IMR-90 (cell line): ENCODE measurements around the gene SAPCD1. TPM values are rescaled to one million over a fixed set of nuclear protein-coding genes. Genes with fewer than 3 reads are reported as not detected.

Source experiments
- ATAC-seq: fragments of 200-7000 bp; cut with Tn5 transposase; 2 replicates; pipeline ENCODE4 v1.9.1; 2020; ENCODE audit warnings: low read depth, mild to moderate bottlenecking, moderate library complexity
- BruUV-seq: library from RNA; stranded (reverse); fragments of 400-500 nt; replicated peaks from 2 replicates; lab custom pipeline; 2021; lab: Mats Ljungman, UMichigan
- CTCF ChIA-PET: fragments of 300-600 bp; formaldehyde crosslinking; extraction: SDS; loops from one replicate; lab custom pipeline; 2021; ENCODE audit warnings: antibody characterized with exemption; lab: Yijun Ruan, JAX
- POLR2A ChIA-PET: fragments of 300-600 bp; sonication (Branson Sonifier 250); formaldehyde crosslinking; loops from one replicate; lab custom pipeline; 2022; ENCODE audit warnings: antibody characterized with exemption; ENCODE audit not compliant: unreplicated experiment; lab: Charles Lee
- DNase-seq: peaks from one replicate; pipeline ENCODE4 v3.0.0; 2013
- H2AFZ ChIP-seq: replicated peaks from 2 replicates; pipeline ENCODE3; 2013; ENCODE audit warnings: low read length, mild to moderate bottlenecking; ENCODE audit not compliant: poor library complexity
- H2AK5ac ChIP-seq: 2 replicates; pipeline ENCODE4 v1.6.1; 2013; ENCODE audit warnings: low read depth, low read length, inconsistent platforms
- H2AK9ac ChIP-seq: replicated peaks from 2 replicates; pipeline ENCODE3; 2013; ENCODE audit warnings: mild to moderate bottlenecking, low read depth, low read length, moderate library complexity; ENCODE audit not compliant: poor library complexity
- H2BK120ac ChIP-seq: 2 replicates; pipeline ENCODE4 v1.6.1; 2013; ENCODE audit warnings: low read depth, low read length, inconsistent platforms
- H2BK15ac ChIP-seq: 3 replicates; pipeline ENCODE4 v1.6.1; 2013; ENCODE audit warnings: low read depth, low read length, inconsistent platforms
- H2BK20ac ChIP-seq: 2 replicates; pipeline ENCODE4 v1.6.1; 2013; ENCODE audit warnings: low read depth, mild to moderate bottlenecking, inconsistent platforms, low read length, moderate library complexity
- H2BK5ac ChIP-seq: 2 replicates; pipeline ENCODE4 v1.6.1; 2013; ENCODE audit warnings: mild to moderate bottlenecking, low read depth, low read length, inconsistent platforms; ENCODE audit not compliant: poor library complexity, severe bottlenecking
- H3K14ac ChIP-seq: replicated peaks from 2 replicates; pipeline ENCODE4 v1.6.1; 2013; ENCODE audit warnings: low read depth, low read length, inconsistent platforms
- H3K18ac ChIP-seq: 2 replicates; pipeline ENCODE4 v1.6.1; 2013; ENCODE audit warnings: low read depth, low read length, control low read depth
- H3K23ac ChIP-seq: 2 replicates; pipeline ENCODE4 v1.6.1; 2013; ENCODE audit warnings: low read depth, low read length, inconsistent platforms
- H3K27ac ChIP-seq: 2 replicates; pipeline ENCODE4 v1.5.1; 2013; ENCODE audit warnings: mild to moderate bottlenecking, control low read depth, low read length; ENCODE audit not compliant: insufficient read depth
- H3K27me3 ChIP-seq: 2 replicates; pipeline ENCODE4 v1.6.1; 2013; ENCODE audit warnings: low read length; ENCODE audit not compliant: control insufficient read depth, insufficient read depth
- H3K36me3 ChIP-seq: 2 replicates; pipeline ENCODE4 v1.6.1; 2013; ENCODE audit warnings: low read length, mixed read lengths; ENCODE audit not compliant: control insufficient read depth, insufficient read depth
- H3K4ac ChIP-seq: 2 replicates; pipeline ENCODE4 v1.6.1; 2013; ENCODE audit warnings: low read depth, low read length, inconsistent platforms
- H3K4me1 ChIP-seq: 2 replicates; pipeline ENCODE4 v1.6.1; 2013; ENCODE audit warnings: low read length, mixed read lengths; ENCODE audit not compliant: control insufficient read depth, insufficient read depth
- H3K4me2 ChIP-seq: 2 replicates; pipeline ENCODE4 v1.6.1; 2013; ENCODE audit warnings: low read depth, mild to moderate bottlenecking, control low read depth, low read length, moderate library complexity
- H3K4me3 ChIP-seq: 2 replicates; pipeline ENCODE4 v1.5.1; 2013; ENCODE audit warnings: low read depth, mild to moderate bottlenecking, control low read depth, low read length, moderate library complexity; ENCODE audit not compliant: insufficient read depth
- H3K56ac ChIP-seq: 2 replicates; pipeline ENCODE4 v1.6.1; 2013; ENCODE audit warnings: low read length, inconsistent platforms; ENCODE audit not compliant: insufficient read depth; ENCODE audit errors: extremely low read depth
- H3K79me1 ChIP-seq, 2 experiments: 2 replicates each; pipeline ENCODE4 v1.6.1; 2013; ENCODE audit warnings: low read length in 2 of 2, inconsistent platforms in 1 of 2, low read depth in 1 of 2
- H3K9ac ChIP-seq: 2 replicates; pipeline ENCODE4 v1.6.1; 2013; ENCODE audit warnings: low read depth, low read length, control low read depth
- H3K9me1 ChIP-seq: 2 replicates; pipeline ENCODE4 v1.6.1; 2013; ENCODE audit warnings: low read length, inconsistent platforms; ENCODE audit not compliant: insufficient read depth
- H3K9me3 ChIP-seq: 2 replicates; pipeline ENCODE4 v1.6.1; 2013; ENCODE audit warnings: low read length; ENCODE audit not compliant: control insufficient read depth, insufficient read depth
- H4K20me1 ChIP-seq: 2 replicates; pipeline ENCODE4 v1.6.1; 2013; ENCODE audit warnings: low read length, inconsistent platforms; ENCODE audit not compliant: insufficient read depth
- H4K5ac ChIP-seq: 2 replicates; pipeline ENCODE4 v1.6.1; 2013; ENCODE audit warnings: mild to moderate bottlenecking, low read depth, low read length, control low read depth
- H4K8ac ChIP-seq, 2 experiments: 2 replicates each; pipeline ENCODE4 v1.6.1; 2013; ENCODE audit warnings: low read depth in 2 of 2, low read length in 2 of 2, control low read depth in 1 of 2, inconsistent platforms in 1 of 2
- H4K91ac ChIP-seq: 2 replicates; pipeline ENCODE4 v1.6.1; 2013; ENCODE audit warnings: low read depth, low read length, inconsistent platforms; ENCODE audit not compliant: insufficient read depth
- CHD1 ChIP-seq: IDR thresholded peaks from 2 replicates; pipeline ENCODE4 v1.6.1; 2012; ENCODE audit warnings: low read depth, low read length, improper control_type of control experiment
- CTCF ChIP-seq: conservative IDR thresholded peaks from 2 replicates; pipeline ENCODE4 v1.5.1; 2012; ENCODE audit warnings: mild to moderate bottlenecking, low read depth, low read length, improper control_type of control experiment
- ELK1 ChIP-seq: fragments of 150-350 bp; IDR thresholded peaks from 2 replicates; pipeline ENCODE4 v1.6.1; 2016; ENCODE audit warnings: low read depth, mild to moderate bottlenecking, low read length, moderate library complexity, borderline replicate concordance
- MXI1 ChIP-seq: IDR thresholded peaks from 2 replicates; pipeline ENCODE4 v1.6.1; 2012; ENCODE audit warnings: low read depth, mild to moderate bottlenecking, low read length, moderate library complexity, borderline replicate concordance
- NFE2L2 ChIP-seq: fragments of 150-350 bp; IDR thresholded peaks from 2 replicates; pipeline ENCODE4 v1.6.1; 2016; ENCODE audit warnings: low read depth, mild to moderate bottlenecking, low read length
- RCOR1 ChIP-seq: IDR thresholded peaks from 2 replicates; pipeline ENCODE4 v1.6.1; 2012; ENCODE audit warnings: mild to moderate bottlenecking, low read length, improper control_type of control experiment; ENCODE audit not compliant: insufficient replicate concordance
- RFX5 ChIP-seq: IDR thresholded peaks from 2 replicates; pipeline ENCODE4 v1.8.0; 2012; ENCODE audit warnings: low read depth, mild to moderate bottlenecking, low read length, moderate library complexity
- SMC3 ChIP-seq: fragments of 150-350 bp; IDR thresholded peaks from 2 replicates; pipeline ENCODE4 v1.6.1; 2016; ENCODE audit warnings: low read depth, mild to moderate bottlenecking, antibody characterized with exemption, low read length, moderate library complexity
- WGBS, 2 experiments: methylation state at CpG; one replicate each; pipeline versions ENCODE4 v1.1.5 to v1.1.7; 2013; ENCODE audit warnings: missing lambda C conversion rate in 2 of 2; ENCODE audit not compliant: insufficient read length in 1 of 2; ENCODE audit errors: extremely low coverage in 2 of 2; 5-methylcytosine and 5-hydroxymethylcytosine counted together
- dilution Hi-C: fragments of 300-500 bp; cut with HindIII; formaldehyde crosslinking; loops from one replicate; pipeline ENCODE4 v1.14.3; 2018; ENCODE audit warnings: low sequenced_read_pairs; ENCODE audit not compliant: unreplicated experiment
- in situ Hi-C: fragments of 300-500 bp; cut with MboI; formaldehyde crosslinking; loops from 3 replicates; pipeline ENCODE4 v1.14.3; 2019; ENCODE audit warnings: low sequenced_read_pairs, inconsistent platforms, mixed read lengths
- intact Hi-C: fragments of 100-400 bp; cut with micrococcal nuclease; formaldehyde crosslinking; loops from 2 replicates; pipeline ENCODE4 v1.10.0; 2022
- polyA plus RNA-seq, 3 experiments: library from polyadenylated mRNA; depleted of rRNA; stranded (reverse); fragments of >200 nt; gene quantifications; 2 replicates each; pipeline ENCODE4 v1.2.3, GENCODE V29; 2012; ENCODE audit warnings: low replicate concordance in 1 of 3
- total RNA-seq: library from RNA; depleted of rRNA; stranded (reverse); fragments of >200 nt; gene quantifications from 2 replicates; pipeline ENCODE4 v1.2.3, GENCODE V29; 2012

The SAPCD1 gene
- total and polyA plus RNA-seq, 2 of the 4 experiments (the other 2 are of a cell fraction): 2.3 TPM; not detected in 1

- no peak overlapping the region for H3K56ac ChIP-seq
- H3K4me3 ChIP-seq: no peak overlapping the region
- H2AFZ ChIP-seq: no peak overlapping the region
- H2AK9ac ChIP-seq: no peak overlapping the region
- no peak overlapping the region for H3K9ac ChIP-seq
- H3K4ac ChIP-seq: no peak overlapping the region
- peaks cover 3% of the 10 kb centered on the region for H3K9me1 ChIP-seq
- no peak overlapping the region for H3K18ac ChIP-seq
- DNase-seq (no peak), ATAC-seq (no peak)
- H3K79me1 ChIP-seq: peaks cover 4 to 19% of the 10 kb centered on the region in 2 experiments; a peak in 3 of 4 replicates
- no peaks in the 10 kb centered on the region; the same call in 1 of the 2 replicates for H3K4me1 ChIP-seq
- H3K27me3 ChIP-seq: no peaks in the 10 kb centered on the region
- H4K91ac ChIP-seq: no peak overlapping the region
- no peak overlapping the region for H3K23ac ChIP-seq
- H2BK20ac ChIP-seq: no peak overlapping the region
- in situ Hi-C loops: no loop called here
- no peak overlapping the region for H2BK15ac ChIP-seq
- H4K20me1 ChIP-seq: no peaks in the 10 kb centered on the region
- ChIA-PET CTCF (no interaction called here), POLR2A (no interaction called here)
- no peak overlapping the region for H3K14ac ChIP-seq
- H2AK5ac ChIP-seq: no peak overlapping the region
- no peak overlapping the region for H3K27ac ChIP-seq
- no peaks in the 10 kb centered on the region for H3K9me3 ChIP-seq
- peaks cover 3% of the 10 kb centered on the region for H3K36me3 ChIP-seq
- no peak overlapping the region for H4K5ac ChIP-seq
- BruUV-seq: no TSS peak
- no peak overlapping the region for H2BK5ac ChIP-seq
- TF ChIP-seq SMC3: no peak
- TF ChIP-seq NFE2L2: no peak
- TF ChIP-seq MXI1: no peak
- TF ChIP-seq CTCF: no peak
- TF ChIP-seq RFX5: no peak
- no peak for TF ChIP-seq RCOR1
- no peak for TF ChIP-seq ELK1
- TF ChIP-seq CHD1: no peak
- H4K8ac ChIP-seq: no peak overlapping the region
- dilution Hi-C loops: no loop called here
- H3K4me2 ChIP-seq: no peak overlapping the region
- 86% methylated on average over 1 of the region's 1 CpG; no CpG with 5 or more reads in 1 of the 2 experiments for WGBS, 2 experiments
- intact Hi-C loops: no loop called here
- H2BK120ac ChIP-seq: no peak overlapping the region
Measured at GRCh38 chr6:31744422-31744821, 18.0 kb upstream of the SAPCD1 start.
